Liver (tissue), 9 donors: Measurements from ENCODE around the gene SCYGR1. TPM values are rescaled to one million over a fixed set of nuclear protein-coding genes. Genes with fewer than 3 reads are reported as not detected.
A peak's percentile ranks its signal among the peaks of the same experiment; 100 is the strongest.

Source experiments
- DNase-seq: peaks from one replicate; pipeline ENCODE4 v3.0.0-alpha.2; 2017; ENCODE audit warnings: low spot score
- H3K27ac ChIP-seq, 2 donors: one replicate each; pipeline ENCODE4 v1.7.0; 2013; ENCODE audit warnings: inconsistent platforms in 2 of 2, low read length in 2 of 2, control low read depth in 1 of 2, low read depth in 1 of 2, mild to moderate bottlenecking in 1 of 2
- H3K27me3 ChIP-seq, 4 donors: one replicate each; pipeline versions ENCODE4 v1.6.1 to v1.7.0; 2013; ENCODE audit warnings: low read length in 3 of 4, inconsistent platforms in 1 of 4, mild to moderate bottlenecking in 1 of 4, moderate library complexity in 1 of 4; ENCODE audit not compliant: control insufficient read depth in 4 of 4, insufficient read depth in 4 of 4
- H3K36me3 ChIP-seq, 4 donors: one replicate each; pipeline versions ENCODE4 v1.6.1 to v1.7.0; 2013; ENCODE audit warnings: low read length in 3 of 4, mild to moderate bottlenecking in 3 of 4, low read depth in 1 of 4, moderate library complexity in 1 of 4; ENCODE audit not compliant: control insufficient read depth in 4 of 4, insufficient read depth in 3 of 4
- H3K4me1 ChIP-seq, 4 donors: one replicate each; pipeline versions ENCODE4 v1.6.1 to v1.7.0; 2013; ENCODE audit warnings: low read length in 3 of 4, mild to moderate bottlenecking in 3 of 4, moderate library complexity in 1 of 4; ENCODE audit not compliant: control insufficient read depth in 4 of 4, insufficient read depth in 4 of 4
- H3K4me3 ChIP-seq, 3 donors: one replicate each; pipeline versions ENCODE4 v1.6.1 to v1.7.0; 2013; ENCODE audit warnings: low read length in 3 of 3, control low read depth in 1 of 3, low read depth in 1 of 3, mild to moderate bottlenecking in 1 of 3
- H3K9ac ChIP-seq, 2 donors: one replicate each; pipeline ENCODE4 v1.7.0; 2013; ENCODE audit warnings: low read length in 2 of 2, mild to moderate bottlenecking in 2 of 2, moderate library complexity in 2 of 2, control low read depth in 1 of 2, low read depth in 1 of 2
- H3K9me3 ChIP-seq, 4 donors: one replicate each; pipeline versions ENCODE4 v1.6.1 to v1.7.0; 2013; ENCODE audit warnings: low read length in 3 of 4; ENCODE audit not compliant: control insufficient read depth in 4 of 4
- ATF3 ChIP-seq: IDR thresholded peaks from 2 replicates; pipeline ENCODE4 v1.6.1; 2016; ENCODE audit warnings: antibody characterized with exemption
- EGR1 ChIP-seq, 2 donors: IDR thresholded peaks; 2 replicates each; pipeline ENCODE4 v1.6.1; 2016 to 2018; ENCODE audit warnings: antibody characterized with exemption in 2 of 2, low read depth in 2 of 2
- FOXA1 ChIP-seq: IDR thresholded peaks from 2 replicates; pipeline ENCODE4 v1.6.1; 2016; ENCODE audit warnings: antibody characterized with exemption
- FOXA2 ChIP-seq: IDR thresholded peaks from 2 replicates; pipeline ENCODE4 v1.6.1; 2016; ENCODE audit warnings: antibody characterized with exemption
- GABPA ChIP-seq, 2 donors: IDR thresholded peaks in 1 of 2; conservative IDR thresholded peaks in 1 of 2; 2 replicates each; pipeline ENCODE4 v1.6.1; 2016; ENCODE audit warnings: antibody characterized with exemption in 2 of 2, mild to moderate bottlenecking in 1 of 2, moderate library complexity in 1 of 2
- HNF4A ChIP-seq, 2 donors: conservative IDR thresholded peaks; 2 replicates each; pipeline ENCODE4 v1.6.1; 2016; ENCODE audit warnings: antibody characterized with exemption in 2 of 2, mild to moderate bottlenecking in 2 of 2
- JUND ChIP-seq, 2 donors: IDR thresholded peaks; 2 replicates each; pipeline ENCODE4 v1.6.1; 2016; ENCODE audit warnings: antibody characterized with exemption in 2 of 2
- MAX ChIP-seq: IDR thresholded peaks from 2 replicates; pipeline ENCODE4 v1.6.1; 2016; ENCODE audit warnings: antibody characterized with exemption
- NR2F2 ChIP-seq: IDR thresholded peaks from 2 replicates; pipeline ENCODE4 v1.6.1; 2016; ENCODE audit warnings: antibody characterized with exemption
- RAD21 ChIP-seq, 2 donors: IDR thresholded peaks; 2 replicates each; pipeline ENCODE4 v1.6.1; 2016; ENCODE audit warnings: antibody characterized with exemption in 2 of 2, mild to moderate bottlenecking in 2 of 2
- RXRA ChIP-seq, 2 donors: IDR thresholded peaks; 2 replicates each; pipeline ENCODE4 v1.6.1; 2017 to 2018; ENCODE audit warnings: antibody characterized with exemption in 2 of 2, mild to moderate bottlenecking in 1 of 2
- TAF1 ChIP-seq: conservative IDR thresholded peaks from 2 replicates; pipeline ENCODE4 v1.6.1; 2016; ENCODE audit warnings: antibody characterized with exemption, mild to moderate bottlenecking
- YY1 ChIP-seq: IDR thresholded peaks from 2 replicates; pipeline ENCODE4 v1.6.1; 2016; ENCODE audit warnings: antibody characterized with exemption, mild to moderate bottlenecking
- WGBS: extraction: QIAGEN DNeasy Blood & Tissue Kit; methylation state at CpG from one replicate; pipeline ENCODE4 v1.1.7; 2013; 5-methylcytosine and 5-hydroxymethylcytosine counted together
- polyA plus RNA-seq, 2 donors: library from polyadenylated mRNA; stranded (reverse) in 1 of 2; unstranded in 1 of 2; fragments of 200-250 nt in 1 of 2; fragments of >200 nt in 1 of 2; fragmentation: Nextera tagmentation in 1 of 2; extraction: Ambion mirVana in 1 of 2; gene quantifications; one replicate each; pipeline versions ENCODE4 v1.2.1 to v1.2.3, GENCODE V29; 2013 to 2015
- total RNA-seq, 2 donors: library from RNA; depleted of rRNA; stranded (reverse); fragments of >200 nt; gene quantifications; one replicate each; pipeline ENCODE4 v1.2.3, GENCODE V29; 2014
- TF ChIP-seq, protein P1 (sequence below): IDR thresholded peaks from 2 replicates; pipeline ENCODE4 v1.6.1; 2016; ENCODE audit warnings: antibody characterized with exemption
- TF ChIP-seq, protein P2 (sequence below): fragments of 150-350 bp; IDR thresholded peaks from 2 replicates; pipeline ENCODE4 v1.5.1; 2017; ENCODE audit warnings: improper control_type of control experiment, low read depth, low read length; ENCODE audit not compliant: missing input control
- donor health status: healthy.
- donor health status: healthy.
- donor health status: healthy.
- donor health status: healthy.
- donor health status: healthy.

The SCYGR1 gene
- total and polyA plus RNA-seq, 4 donors: not detected

DNA sequence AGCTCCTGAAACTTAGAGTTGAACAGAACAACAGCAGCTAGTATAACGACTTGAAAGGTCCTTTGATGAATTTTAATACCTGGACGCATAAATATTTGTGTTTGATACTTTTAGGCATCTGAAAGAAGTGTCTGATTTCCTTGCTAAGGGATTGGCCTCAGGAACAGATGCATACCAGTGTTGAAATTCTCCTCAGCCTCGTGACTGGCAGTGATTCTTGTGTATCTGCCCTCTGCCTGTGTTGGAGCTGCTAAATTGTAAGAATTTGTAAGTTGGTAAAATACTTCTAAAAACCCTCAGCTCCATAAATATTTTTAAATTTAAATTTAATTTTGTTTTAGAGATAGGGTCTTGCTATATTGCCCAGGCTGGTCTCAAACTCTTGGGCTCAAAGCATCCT lies 22.4 kb upstream of the SCYGR1 start:
- TF ChIP-seq, protein P1, sequence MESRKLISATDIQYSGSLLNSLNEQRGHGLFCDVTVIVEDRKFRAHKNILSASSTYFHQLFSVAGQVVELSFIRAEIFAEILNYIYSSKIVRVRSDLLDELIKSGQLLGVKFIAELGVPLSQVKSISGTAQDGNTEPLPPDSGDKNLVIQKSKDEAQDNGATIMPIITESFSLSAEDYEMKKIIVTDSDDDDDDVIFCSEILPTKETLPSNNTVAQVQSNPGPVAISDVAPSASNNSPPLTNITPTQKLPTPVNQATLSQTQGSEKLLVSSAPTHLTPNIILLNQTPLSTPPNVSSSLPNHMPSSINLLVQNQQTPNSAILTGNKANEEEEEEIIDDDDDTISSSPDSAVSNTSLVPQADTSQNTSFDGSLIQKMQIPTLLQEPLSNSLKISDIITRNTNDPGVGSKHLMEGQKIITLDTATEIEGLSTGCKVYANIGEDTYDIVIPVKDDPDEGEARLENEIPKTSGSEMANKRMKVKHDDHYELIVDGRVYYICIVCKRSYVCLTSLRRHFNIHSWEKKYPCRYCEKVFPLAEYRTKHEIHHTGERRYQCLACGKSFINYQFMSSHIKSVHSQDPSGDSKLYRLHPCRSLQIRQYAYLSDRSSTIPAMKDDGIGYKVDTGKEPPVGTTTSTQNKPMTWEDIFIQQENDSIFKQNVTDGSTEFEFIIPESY: no peak
- TF ChIP-seq, protein P2, sequence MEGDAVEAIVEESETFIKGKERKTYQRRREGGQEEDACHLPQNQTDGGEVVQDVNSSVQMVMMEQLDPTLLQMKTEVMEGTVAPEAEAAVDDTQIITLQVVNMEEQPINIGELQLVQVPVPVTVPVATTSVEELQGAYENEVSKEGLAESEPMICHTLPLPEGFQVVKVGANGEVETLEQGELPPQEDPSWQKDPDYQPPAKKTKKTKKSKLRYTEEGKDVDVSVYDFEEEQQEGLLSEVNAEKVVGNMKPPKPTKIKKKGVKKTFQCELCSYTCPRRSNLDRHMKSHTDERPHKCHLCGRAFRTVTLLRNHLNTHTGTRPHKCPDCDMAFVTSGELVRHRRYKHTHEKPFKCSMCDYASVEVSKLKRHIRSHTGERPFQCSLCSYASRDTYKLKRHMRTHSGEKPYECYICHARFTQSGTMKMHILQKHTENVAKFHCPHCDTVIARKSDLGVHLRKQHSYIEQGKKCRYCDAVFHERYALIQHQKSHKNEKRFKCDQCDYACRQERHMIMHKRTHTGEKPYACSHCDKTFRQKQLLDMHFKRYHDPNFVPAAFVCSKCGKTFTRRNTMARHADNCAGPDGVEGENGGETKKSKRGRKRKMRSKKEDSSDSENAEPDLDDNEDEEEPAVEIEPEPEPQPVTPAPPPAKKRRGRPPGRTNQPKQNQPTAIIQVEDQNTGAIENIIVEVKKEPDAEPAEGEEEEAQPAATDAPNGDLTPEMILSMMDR: no peak
- TF ChIP-seq NR2F2 (no peak), JUND (IDR thresholded peaks at IDR 0.05) (no peak)
- Histone ChIP-seq H3K9ac (no peak overlapping the region), H3K27ac (no peak overlapping the region), H3K4me3 (no peak overlapping the region), H3K4me1 (peaks cover 2 to 10% (median 8%) of the 10 kb centered on the region in 4 donors), H3K27me3 (no peaks in the 10 kb centered on the region), H3K9me3 (no peaks in the 10 kb centered on the region), H3K36me3 (no peaks in the 10 kb centered on the region)
- WGBS: 89% methylated on average over 3 of the region's 3 CpGs
- DNase-seq: no peak

DNA sequence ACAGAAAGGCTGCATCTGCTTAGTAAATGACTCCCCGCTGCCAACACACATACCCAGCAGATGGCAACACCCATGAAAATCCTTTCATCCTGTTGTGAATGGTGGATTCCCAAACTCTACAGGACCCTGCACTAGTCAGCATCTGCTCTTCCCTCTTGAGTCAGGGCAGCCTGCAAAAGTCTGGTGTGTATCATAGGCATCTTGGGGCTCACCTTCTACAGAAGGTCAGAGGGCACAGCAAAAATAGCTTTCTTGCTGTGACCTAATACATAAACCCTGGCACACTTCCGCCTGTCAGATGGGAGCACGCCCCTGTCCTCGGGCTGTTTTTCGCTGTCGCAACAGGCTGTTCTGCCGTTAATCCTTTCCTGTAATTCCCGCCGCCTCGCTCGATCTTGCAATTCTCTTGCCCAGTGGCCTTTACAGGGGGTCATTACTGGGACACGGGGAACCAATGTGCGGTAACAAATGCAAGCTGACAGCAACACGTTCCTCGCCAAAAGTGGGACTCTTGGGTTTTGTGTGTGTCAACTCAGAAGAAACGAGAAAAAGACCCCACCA lies 19.9 kb upstream of the SCYGR1 start:
- DNase-seq: no peak
- Histone ChIP-seq H3K4me3 (no peak overlapping the region), H3K27ac (no peak overlapping the region), H3K4me1 (peaks cover 2 to 10% (median 8%) of the 10 kb centered on the region in 4 donors), H3K9me3 (no peaks in the 10 kb centered on the region), H3K36me3 (no peaks in the 10 kb centered on the region), H3K9ac (no peak overlapping the region), H3K27me3 (no peaks in the 10 kb centered on the region)
- 83% methylated on average over 16 of the region's 16 CpGs for WGBS
- TF ChIP-seq MAX: no peak
- no peak for TF ChIP-seq ATF3
- TF ChIP-seq NR2F2: no peak
- TF ChIP-seq HNF4A (conservative IDR thresholded peaks at IDR 0.05): no peak
- TF ChIP-seq, protein P1: no peak

DNA sequence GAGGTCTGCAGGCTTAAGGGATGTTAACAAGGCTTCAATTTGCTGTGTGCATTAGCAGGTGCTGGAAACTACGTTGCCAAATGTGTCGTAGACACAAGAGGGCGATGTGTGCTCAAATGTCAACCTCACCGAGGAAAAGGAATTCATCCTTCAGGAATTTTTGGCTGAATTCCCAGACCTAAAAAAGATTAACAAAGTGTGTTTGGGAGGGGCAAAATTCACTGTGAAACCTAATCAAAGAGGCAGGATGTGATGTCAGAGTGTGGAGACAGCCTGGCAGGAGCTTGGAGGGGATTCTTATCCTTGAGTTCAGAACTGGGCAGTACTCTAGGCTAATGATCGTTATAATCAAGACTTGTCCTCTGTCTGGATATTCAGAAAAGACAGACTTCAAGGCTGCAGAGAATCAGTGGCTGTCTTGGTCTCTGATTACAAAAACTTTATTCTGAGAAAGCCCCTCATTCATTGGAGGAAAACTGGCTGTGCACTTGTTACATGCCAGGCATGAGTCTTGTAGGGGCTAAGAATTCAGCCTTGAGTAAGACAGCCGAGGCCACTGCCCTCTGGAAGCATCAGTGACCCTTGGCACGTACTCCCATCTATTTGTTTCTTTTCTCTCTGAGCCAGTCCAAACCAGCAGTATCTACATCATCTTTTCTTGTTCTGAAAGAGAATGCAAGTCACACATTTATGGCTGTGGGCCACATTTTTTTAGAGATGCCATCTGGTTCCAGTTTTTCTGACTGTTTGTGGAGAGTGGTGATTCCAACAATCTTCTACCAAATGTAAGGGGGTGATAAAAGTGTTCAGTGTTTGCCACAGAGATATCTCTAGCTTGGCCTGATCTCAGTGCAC lies 18.7 kb upstream of the SCYGR1 start:
- H3K9ac ChIP-seq: no peak overlapping the region
- 3% methylated on average over 7 of the region's 7 CpGs for WGBS
- peak; percentile 40 for DNase-seq
- H3K36me3 ChIP-seq: no peaks in the 10 kb centered on the region
- peak overlapping the region; percentile 46 to 85 for H3K27ac ChIP-seq
- H3K4me1 ChIP-seq: peaks cover 2 to 10% (median 8%) of the 10 kb centered on the region in 4 donors
- H3K27me3 ChIP-seq: no peaks in the 10 kb centered on the region
- H3K4me3 ChIP-seq: no peak overlapping the region
- H3K9me3 ChIP-seq: no peaks in the 10 kb centered on the region
- TF ChIP-seq ATF3 (peak; percentile 62), RAD21 (IDR thresholded peaks at IDR 0.05) (peak; percentile 98), NR2F2 (peak; percentile 39), JUND (IDR thresholded peaks at IDR 0.05) (peak; percentile 66 to 79), HNF4A (conservative IDR thresholded peaks at IDR 0.05) (peak; percentile 56 to 70), TAF1 (no peak), GABPA (IDR thresholded peaks at IDR 0.05 in 1 of 2, conservative IDR thresholded peaks at IDR 0.05 in 1 of 2) (peak; percentile 62 to 78), YY1 (peak; percentile 27), FOXA1 (no peak), MAX (no peak), FOXA2 (no peak), EGR1 (IDR thresholded peaks at IDR 0.05; ENCODE audit: low read depth in 2 of 2) (no peak), RXRA (IDR thresholded peaks at IDR 0.05) (peak; percentile 43 to 75)
- TF ChIP-seq, protein P2: peak; percentile 74
